GM19324 (cell line): ENCODE results near the gene PLAGL2.

ENCODE experiments used
- ATAC-seq: cut with Tn5 transposase; IDR thresholded peaks from one replicate; pipeline ENCODE4 v1.9.1; 2021; ENCODE audit warnings: mild to moderate bottlenecking, moderate library complexity; ENCODE audit not compliant: unreplicated experiment, low FRiP score

PLAGL2 gene

GRCh38 chr20:32153771-32154170 lies 53.8 kb downstream of the PLAGL2 start:
- ATAC-seq = no peak

- no peak for ATAC-seq
These were observed 54.3 kb downstream of the PLAGL2 start for GRCh38 chr20:32153156-32153665.

DNA sequence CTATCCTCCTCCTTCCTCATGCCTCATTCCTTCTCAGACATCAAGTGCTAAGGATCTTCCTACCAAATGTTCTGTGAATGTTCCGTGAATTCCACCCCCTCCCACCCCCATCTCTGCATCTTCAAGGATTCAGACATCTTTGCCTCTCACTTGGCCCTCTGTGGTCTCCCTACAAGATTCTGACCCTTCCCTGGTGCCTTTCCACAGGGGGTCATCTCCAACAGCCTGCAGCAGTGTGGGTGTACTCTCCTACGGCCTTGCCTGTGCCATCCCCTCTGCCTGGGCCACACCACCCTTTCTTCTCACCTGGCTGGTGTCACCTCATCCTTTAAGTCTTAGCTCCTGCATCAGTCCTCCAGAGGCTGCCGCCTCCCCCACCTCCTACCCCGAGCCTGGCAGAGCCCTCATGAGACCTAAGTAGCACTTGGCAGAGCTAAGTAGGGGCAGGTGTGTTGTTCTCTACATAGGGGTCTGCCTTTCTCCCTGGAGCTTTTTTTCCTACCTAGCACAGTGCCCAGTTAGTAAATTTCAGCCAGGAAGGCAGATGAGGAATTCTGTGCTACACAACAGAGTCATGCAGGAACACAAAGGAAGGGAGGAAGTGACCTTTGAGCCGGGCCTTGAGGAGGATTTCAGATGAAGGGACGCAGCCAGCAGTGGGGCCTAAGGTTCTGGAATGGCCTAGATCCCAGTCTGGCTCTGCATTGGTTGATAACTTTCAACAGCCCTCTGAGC lies 55.0 kb downstream of the PLAGL2 start:
- no peak for ATAC-seq

DNA sequence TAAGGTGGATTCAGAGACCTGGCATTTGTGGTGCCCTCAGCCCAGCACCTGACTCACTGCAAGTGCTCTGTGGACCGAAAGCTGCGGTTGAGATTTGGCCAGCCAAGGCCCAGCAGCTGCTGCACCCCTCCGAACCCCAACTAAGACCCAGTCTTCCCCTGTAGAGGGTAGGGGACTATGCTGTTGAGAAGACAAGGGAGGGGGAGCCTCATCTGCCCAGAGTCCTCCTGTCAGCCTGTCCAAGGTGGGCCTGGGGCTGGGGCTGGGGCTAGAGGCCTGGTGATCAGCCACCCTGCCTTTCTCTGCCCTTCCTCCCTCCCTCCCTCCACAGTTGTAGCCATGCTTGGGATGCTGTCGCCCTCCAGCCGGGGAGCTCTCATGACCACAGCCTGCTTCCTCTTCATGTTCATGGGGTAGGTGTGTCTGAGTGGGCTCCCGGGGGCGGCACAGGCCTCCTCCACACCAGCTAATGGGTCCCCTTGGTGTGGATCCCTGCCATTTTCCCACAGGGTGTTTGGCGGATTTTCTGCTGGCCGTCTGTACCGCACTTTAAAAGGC lies 57.2 kb downstream of the PLAGL2 start:
- ATAC-seq = no peak

DNA sequence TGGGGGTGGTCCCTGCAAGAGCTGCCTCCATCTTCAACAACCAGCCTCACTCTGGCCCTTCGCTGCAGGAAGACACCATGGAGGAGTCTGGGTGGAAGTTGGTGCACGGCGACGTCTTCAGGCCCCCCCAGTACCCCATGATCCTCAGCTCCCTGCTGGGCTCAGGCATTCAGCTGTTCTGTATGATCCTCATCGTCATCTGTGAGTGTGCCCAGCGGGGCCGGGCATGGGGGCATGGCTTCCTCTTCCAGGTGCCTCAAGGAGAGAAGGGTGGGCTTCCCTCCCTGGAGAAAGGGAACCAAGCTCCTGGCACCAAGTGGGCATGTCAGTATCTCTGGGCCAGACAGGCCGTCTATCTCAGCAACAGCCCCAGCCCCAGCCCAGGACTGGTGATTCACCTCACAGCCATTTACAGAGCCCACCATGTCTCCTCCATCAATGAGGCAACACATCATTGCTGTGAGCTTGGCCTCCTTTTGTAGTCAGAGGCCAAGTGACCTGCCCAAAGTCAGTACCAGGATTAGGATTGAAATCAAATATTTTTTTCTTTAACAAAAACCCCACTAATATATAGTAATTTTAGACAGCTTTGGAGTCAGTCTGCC lies 57.9 kb downstream of the PLAGL2 start:
- ATAC-seq = no peak

- ATAC-seq = no peak
These were observed 62.5 kb downstream of the PLAGL2 start for GRCh38 chr20:32144898-32145662.

GRCh38 chr20:32142991-32143390 lies 64.6 kb downstream of the PLAGL2 start:
- ATAC-seq = no peak
